Stimulated activated CD4-positive, alpha-beta T cell treated with anti-CD3 and anti-CD28 coated beads, Interleukin-1b, Interleukin-23, amount 100 ng/mL, for 4 hours (primary cell): Measurements from ENCODE around the gene SPRR5.

Experiments used
- DNase-seq, 2 donors: peaks; one replicate each; pipeline ENCODE4 v3.0.0-alpha.2; 2020; ENCODE audit warnings: low read depth in 2 of 2

Gene SPRR5

GRCh38 chr1:152946651-152947256, at the start of gene SPRR5:
Gene SPRR5, plus strand, starts transcription at chr1:152947206. Its CDS starts 1,349 bp downstream, at chr1:152948555.
- no peak for DNase-seq

GRCh38 chr1:152899027-152899426, 48.0 kb upstream of the SPRR5 start:
- no peak for DNase-seq

GRCh38 chr1:152899883-152900282, 47.1 kb upstream of the SPRR5 start:
- DNase-seq, result no peak

- DNase-seq, result no peak
Observed at GRCh38 chr1:152901631-152902030, 45.4 kb upstream of the SPRR5 start.

GRCh38 chr1:152902636-152903035, 44.4 kb upstream of the SPRR5 start:
- DNase-seq, result no peak

GRCh38 chr1:152904688-152905440, 42.1 kb upstream of the SPRR5 start:
- DNase-seq, result no peak

- DNase-seq, result no peak
Observed at GRCh38 chr1:152906023-152906565, 40.9 kb upstream of the SPRR5 start.

- DNase-seq, result no peak
Observed at GRCh38 chr1:152907686-152908601, 39.1 kb upstream of the SPRR5 start, which contains the start of gene IVL. Gene IVL, plus strand, starts transcription at chr1:152908546. Its CDS starts 1,252 bp downstream, at chr1:152909798.

GRCh38 chr1:152909206-152909605, 37.8 kb upstream of the SPRR5 start:
- no peak for DNase-seq

- no peak for DNase-seq
Observed at GRCh38 chr1:152912471-152912870, 34.5 kb upstream of the SPRR5 start.

- no peak for DNase-seq
Observed at GRCh38 chr1:152912900-152913299, 34.1 kb upstream of the SPRR5 start.

GRCh38 chr1:152917794-152918193, 29.2 kb upstream of the SPRR5 start:
- no peak for DNase-seq

GRCh38 chr1:152919071-152919470, 27.9 kb upstream of the SPRR5 start:
- DNase-seq, result no peak

GRCh38 chr1:152924191-152924590, 22.8 kb upstream of the SPRR5 start:
- DNase-seq, result no peak

GRCh38 chr1:152926091-152926490, 20.9 kb upstream of the SPRR5 start:
- no peak for DNase-seq

- no peak for DNase-seq
Observed at GRCh38 chr1:152928671-152929070, 18.3 kb upstream of the SPRR5 start.

GRCh38 chr1:152932170-152932811, 14.7 kb upstream of the SPRR5 start:
- no peak for DNase-seq

GRCh38 chr1:152933196-152933595, 13.8 kb upstream of the SPRR5 start:
- DNase-seq, result no peak

GRCh38 chr1:152940614-152941013, 6.4 kb upstream of the SPRR5 start:
- DNase-seq, result no peak

- DNase-seq, result no peak
Observed at GRCh38 chr1:152941037-152941711, 5.8 kb upstream of the SPRR5 start.

- no peak for DNase-seq
Observed at GRCh38 chr1:152942161-152942560, 4.8 kb upstream of the SPRR5 start.
